Stimulated activated CD8-positive, alpha-beta memory T cell treated with anti-CD3 and anti-CD28 coated beads, Interleukin-4, amount 100 ng/mL, for 24 hours (primary cell): ENCODE measurements around the gene SLC28A1.
"Not testable (repeated sequence)": the region's sequence is repeated elsewhere in the genome, so short reads cannot be mapped to it uniquely, and the experiment has no call there.

ENCODE experiments used
- DNase-seq: peaks from one replicate; pipeline ENCODE4 v3.0.0-alpha.2; 2020; ENCODE audit warnings: low read depth

The SLC28A1 gene

DNA sequence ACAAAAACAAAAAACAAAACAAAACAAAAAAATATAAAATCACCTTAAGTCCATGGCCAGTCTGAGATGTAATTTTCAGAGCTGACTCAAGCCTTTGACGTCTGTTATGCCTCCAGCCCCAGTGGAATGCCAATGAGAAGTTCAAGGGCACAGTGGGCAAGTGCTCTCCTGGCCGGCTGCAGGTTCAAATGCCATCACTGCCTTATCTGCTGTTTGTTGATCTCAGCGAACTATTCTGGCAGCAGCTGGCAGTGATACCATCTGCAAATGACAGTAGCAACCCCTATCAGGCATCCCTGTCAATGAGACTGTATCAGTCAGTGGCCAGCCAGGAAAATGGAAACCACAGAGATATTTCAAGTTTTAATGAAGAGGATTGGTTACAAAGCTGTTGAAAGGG, 86.4 kb downstream of the SLC28A1 start:
- DNase-seq: no peak

DNA sequence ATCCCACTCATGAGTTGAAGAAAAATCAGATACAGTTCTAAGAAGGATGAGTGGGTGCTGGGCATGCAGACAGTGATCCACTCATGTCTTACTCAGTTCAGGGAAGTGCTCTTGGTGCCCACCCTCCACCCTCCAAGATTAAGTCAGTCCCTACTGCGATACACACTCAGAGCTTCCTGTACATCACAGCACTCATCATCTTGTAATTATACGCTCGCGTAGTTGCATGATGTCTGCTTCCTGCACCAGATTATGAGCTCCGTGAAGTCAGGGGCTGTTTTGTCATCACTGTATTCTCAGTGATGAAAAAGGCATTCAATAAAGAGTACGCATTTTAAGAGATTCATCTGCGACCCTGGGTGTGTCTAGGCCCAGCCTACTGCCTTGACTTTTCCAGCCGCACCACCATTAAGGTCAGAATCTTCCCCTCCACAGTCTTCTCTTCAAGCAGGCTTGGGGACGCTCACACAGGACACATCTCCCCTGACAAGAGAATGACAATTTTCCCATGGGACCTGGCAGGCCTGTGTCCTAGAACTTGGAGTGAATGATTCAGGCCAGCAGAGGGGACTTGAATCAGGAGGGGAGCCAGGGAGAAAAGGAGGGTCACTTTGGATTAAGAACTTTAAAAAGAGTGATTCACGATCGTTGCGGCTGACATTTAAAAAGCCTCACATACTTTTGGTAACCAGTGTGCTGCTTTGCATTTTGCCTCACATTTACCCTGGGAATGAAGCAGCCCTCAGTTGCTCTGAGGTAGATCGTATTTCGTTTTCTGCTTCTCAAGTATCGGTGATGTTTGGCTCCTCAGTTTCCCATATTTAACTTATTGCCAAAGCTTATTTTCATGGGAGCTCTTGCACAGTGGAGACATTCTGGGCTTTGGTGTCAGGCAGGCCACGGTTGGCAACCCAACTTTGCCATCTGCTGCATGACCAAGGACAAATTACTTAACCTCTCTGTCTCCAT, 89.3 kb downstream of the SLC28A1 start:
- no peak for DNase-seq

DNA sequence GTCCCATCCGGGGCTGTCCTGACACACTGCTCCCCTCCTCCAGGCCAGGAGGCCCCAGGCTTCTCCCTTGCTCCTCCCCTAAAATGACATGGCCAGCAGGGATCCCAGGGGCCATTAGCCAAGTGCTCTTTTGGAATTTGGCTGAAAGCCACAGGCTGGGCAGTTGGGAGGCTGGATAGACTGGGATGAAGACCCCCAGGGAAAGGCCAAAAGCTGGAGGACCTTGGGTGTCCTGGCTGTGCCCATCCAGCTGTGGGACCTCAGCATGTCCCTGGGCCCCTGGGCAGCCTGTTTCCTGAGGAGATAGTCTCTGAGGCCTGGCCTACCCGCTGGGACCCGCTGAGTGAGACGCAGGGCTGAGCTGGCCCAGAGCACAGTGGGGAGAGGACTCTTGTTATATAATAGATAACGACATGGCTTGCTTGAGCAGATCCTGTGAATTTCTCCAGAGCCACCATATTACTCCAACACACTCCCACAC, 91.4 kb downstream of the SLC28A1 start:
- no peak for DNase-seq

DNA sequence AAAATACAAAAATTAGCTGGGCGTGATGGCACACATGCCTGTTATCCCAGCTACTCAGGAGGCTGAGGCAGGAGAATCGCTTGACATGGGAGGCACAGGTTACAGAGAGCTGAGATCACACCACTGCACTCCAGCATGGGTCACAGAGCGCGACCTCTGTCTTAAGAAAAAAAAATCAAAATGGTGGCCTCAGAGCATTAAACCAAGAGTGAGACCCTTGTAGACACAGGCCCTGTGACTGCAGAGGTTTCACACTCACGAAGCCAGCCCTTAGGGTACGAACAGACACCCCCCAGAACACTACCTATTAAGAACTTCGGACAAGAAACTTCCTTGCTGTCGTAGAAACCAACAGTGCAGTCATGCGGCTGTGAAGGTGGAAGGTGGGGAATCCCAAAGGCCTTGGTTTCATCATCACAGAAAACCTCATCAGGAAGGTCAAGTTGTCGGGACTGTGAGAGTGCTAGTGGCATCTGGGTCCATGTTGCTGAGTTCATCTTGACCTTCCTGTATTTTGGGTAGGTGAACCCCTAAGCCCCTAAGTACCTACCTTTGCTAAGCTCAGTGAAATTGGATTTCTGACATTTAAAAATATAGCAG, 92.4 kb downstream of the SLC28A1 start:
- DNase-seq: no peak

- DNase-seq: no peak
Measured at GRCh38 chr15:84979651-84980050, 95.2 kb downstream of the SLC28A1 start.

DNA sequence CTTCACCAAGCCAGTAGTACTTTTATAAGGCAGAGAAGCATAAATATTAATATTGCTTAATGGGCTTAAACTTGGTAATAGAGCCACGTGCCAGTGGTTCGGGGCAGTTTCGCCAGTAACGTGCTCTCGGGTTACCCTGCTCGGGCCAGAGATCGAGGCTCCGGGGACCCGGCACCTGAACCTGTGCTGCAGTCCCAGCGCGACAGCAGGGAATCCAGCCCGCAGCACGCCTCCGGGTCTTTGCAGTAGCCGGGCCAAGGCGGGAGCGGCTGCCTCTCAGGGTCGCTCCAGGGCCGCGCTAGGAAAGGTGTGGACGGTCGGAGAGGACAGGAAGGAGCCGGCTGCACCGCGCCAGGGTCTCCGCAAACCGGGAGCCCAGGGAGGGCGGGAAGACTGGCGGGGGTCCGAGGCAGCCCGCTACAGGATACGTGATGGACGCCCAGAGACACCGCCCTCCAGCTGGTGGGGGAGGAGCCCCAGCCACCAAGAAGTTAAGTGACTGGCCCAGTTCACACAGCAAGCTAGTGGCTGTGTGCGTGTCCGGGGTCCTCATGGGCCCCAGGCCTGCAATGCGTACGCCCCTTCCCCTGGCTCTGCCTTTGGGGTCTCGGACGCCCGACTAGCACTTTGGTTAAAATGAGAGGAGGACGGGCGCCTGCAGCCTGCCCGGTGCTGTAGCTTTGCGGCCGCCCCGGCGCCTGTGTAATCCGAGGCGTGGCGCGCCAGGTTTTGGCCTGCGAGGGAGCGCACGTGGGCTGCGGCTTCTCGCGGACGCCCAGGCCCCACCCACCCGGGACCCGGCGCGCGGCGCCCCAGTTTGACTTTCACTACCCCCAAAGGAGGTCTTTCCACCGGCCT, 96.0 kb downstream of the SLC28A1 start:
- peak; percentile 77 for DNase-seq

DNA sequence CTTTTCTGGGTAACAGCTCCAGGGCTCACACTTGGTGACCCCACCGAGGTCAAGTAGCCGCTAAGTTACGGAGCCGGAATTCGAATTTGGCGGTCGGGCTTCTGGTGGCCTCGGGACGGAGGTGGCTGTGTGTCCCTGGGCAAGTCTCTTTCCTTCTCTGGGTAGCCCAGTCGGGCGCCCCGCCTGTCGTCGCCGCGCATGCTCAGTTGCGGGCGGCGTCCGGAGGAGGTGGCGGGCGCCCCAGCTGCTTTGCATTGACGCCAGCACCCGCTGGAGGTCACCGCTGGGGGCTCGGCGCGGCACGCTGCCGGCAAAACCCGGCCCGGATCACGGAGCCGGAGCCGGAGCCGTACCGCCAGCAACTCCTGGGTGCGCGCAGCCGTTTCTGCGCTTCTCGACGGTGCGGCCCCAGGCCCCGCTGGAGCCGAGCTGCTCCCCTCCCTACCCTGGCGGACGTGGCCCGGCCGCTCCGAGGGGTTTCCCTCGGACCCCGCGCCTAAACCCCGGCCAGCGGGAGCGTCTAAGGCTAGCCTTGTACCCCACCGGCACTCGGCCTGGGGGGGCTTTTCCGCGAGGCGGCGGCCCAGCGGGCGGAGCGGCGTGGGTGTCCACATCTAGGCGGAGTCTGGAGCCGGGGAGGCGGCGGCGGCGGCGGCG, 96.7 kb downstream of the SLC28A1 start:
- peak; percentile 96 for DNase-seq

GRCh38 chr15:84981711-84982300, 97.3 kb downstream of the SLC28A1 start, which contains the start of gene PDE8A:
Gene PDE8A (plus strand): TSS chr15:84981856. CDS start chr15:84982163, 307 bp downstream.
- peak; percentile 33 for DNase-seq

- peak; percentile 28 for DNase-seq
Measured at GRCh38 chr15:84982301-84982920, 97.9 kb downstream of the SLC28A1 start.

DNA sequence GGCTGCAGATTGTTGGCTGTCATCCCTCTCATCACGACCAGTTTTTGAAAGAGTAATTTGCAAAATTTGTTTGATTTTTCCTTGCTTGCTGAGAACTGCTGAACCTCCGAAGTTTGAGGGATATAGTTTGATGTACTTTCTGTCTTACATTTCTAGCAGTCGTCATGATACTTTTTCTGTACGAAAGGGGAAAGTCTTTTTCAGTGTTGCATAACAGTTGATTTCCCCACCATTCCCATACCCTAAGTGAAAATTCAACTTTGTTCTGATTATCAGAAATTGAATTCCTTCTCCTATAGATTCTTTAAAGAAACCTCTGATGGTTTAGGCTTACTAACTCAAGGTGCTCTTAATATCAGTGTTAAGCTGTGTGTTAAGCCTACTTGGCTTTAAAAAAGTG, 98.8 kb downstream of the SLC28A1 start:
- DNase-seq: no peak

GRCh38 chr15:84983711-84984110, 99.2 kb downstream of the SLC28A1 start:
- DNase-seq: no peak

DNA sequence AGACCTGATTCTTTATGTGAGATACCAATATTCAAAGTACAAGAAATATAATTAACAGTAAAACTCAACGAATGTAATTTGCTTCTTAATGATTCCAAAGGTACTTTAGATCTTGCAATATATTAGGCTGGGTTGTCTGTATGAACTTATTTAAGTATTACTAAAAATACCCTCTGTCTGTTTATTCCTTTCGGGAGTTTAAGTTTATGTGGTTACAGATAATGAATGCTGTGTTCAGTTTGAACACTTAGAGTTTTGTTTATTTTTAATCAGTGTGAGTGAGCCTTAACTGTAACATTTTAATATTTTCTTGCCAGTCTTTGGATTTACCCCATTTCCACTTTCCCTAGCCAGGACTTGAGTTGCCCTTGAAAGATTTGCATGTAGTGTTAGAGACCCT, 100.7 kb downstream of the SLC28A1 start:
- DNase-seq: no peak

GRCh38 chr15:84987351-84987750, 102.9 kb downstream of the SLC28A1 start:
- DNase-seq: not testable (repeated sequence)

GRCh38 chr15:84987949-84988624, 103.6 kb downstream of the SLC28A1 start:
- no peak for DNase-seq

- no peak for DNase-seq
Measured at GRCh38 chr15:84988909-84989644, 104.6 kb downstream of the SLC28A1 start.

GRCh38 chr15:84990507-84990906, 106.0 kb downstream of the SLC28A1 start:
- DNase-seq: no peak

DNA sequence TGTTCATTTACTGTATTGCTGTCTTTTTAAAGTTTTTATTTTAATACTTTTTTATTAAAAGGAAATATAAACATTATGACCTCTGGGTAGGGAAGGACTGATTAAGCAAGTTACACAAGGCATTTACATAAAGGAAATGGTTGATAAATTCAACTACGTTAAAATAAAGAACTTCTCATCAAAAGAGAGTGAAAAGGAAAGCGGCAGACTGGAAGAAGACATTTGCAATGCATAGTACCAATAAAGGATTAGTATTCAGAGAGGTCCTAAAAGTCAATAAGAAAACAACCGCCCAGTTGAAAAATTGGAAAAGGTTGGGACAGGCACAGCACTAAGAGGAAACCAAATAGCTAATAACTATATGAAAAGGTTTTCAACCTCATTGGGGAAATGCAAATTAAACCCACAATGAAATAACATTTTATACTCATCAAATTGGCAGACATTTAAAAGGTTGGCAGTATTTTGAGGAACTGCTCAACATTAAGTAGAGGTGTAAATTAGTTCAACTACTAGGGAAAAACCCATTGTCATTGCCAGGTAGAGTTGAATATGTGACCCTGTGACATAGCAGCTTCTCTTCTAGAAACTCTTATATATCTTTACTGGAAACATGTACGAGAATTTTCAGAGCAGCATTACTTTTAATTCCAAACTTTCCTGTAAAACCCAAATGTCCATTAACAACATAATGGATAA, 106.7 kb downstream of the SLC28A1 start:
- no peak for DNase-seq

DNA sequence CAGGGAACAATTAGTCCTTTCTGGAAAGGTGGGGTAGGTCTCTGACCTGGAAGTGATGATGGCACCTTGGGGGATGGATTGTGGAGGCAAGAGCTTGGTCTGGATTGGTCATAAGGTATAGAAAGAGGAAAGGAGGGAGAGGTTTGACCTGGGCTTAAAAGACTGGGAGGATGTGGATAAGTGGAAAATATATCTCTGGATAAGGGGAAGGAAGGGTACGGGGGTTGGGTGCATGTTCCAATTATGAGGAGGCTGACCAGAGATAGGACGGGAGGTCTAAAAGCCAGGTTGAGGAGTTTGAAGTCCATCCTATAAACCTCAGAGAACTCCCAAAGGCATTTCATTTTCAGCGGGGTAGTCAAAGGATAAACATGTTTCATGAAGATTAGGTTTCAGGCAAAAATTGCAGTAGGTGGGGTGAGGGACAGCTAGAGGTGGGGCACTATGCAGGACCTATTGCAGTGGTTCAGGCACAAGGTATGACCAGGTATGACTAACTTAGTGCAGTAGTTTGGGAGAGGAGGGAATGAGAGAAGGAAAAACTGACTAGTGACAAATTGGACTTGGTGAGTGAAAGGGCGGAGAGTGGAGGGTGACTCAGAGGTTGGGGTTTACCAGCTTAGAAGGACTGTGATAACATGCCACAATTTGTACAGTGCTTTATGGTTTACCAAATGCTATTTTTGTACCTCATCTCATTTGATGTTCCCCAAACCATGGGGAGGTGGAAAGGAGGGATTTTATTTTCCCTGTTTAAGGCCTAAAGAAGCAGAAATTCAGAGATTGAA, 107.9 kb downstream of the SLC28A1 start:
- no peak for DNase-seq
